Uterus (tissue), 4 donors: ENCODE data around the gene CNR1. TPM values are rescaled to one million over a fixed set of nuclear protein-coding genes. Genes with fewer than 3 reads are reported as not detected.

Experiments used
- DNase-seq, 2 donors: peaks; one replicate each; pipeline ENCODE4 v3.0.0-alpha.2; 2019 to 2020
- H3K27ac ChIP-seq, 2 donors: fragments of 200-600 bp; sonication (generic); 1 replicate in 1 of 2; 2 replicates in 1 of 2; pipeline ENCODE4 v1.5.1; 2016 to 2018
- H3K27me3 ChIP-seq, 2 donors: fragments of 200-600 bp; sonication (generic); one replicate each; pipeline ENCODE4 v1.5.1; 2018 to 2019; ENCODE audit warnings: control low read depth in 1 of 2
- H3K36me3 ChIP-seq, 2 donors: fragments of 200-600 bp; sonication (generic); one replicate each; pipeline ENCODE4 v1.5.1; 2019; ENCODE audit warnings: control low read depth in 1 of 2
- H3K4me1 ChIP-seq, 2 donors: fragments of 200-600 bp; sonication (generic); one replicate each; pipeline ENCODE4 v1.5.1; 2018 to 2019; ENCODE audit warnings: control low read depth in 1 of 2
- H3K4me3 ChIP-seq, 2 donors: fragments of 200-600 bp; sonication (generic); 1 replicate in 1 of 2; 2 replicates in 1 of 2; pipeline ENCODE4 v1.5.1; 2018 to 2019; ENCODE audit warnings: mild to moderate bottlenecking in 1 of 2
- H3K9me3 ChIP-seq, 2 donors: fragments of 200-600 bp; sonication (generic); one replicate each; pipeline ENCODE4 v1.5.1; 2019; ENCODE audit warnings: control low read depth in 1 of 2
- POLR2A ChIP-seq, 2 donors: fragments of 450-650 bp; IDR thresholded peaks; one replicate each; pipeline ENCODE4 v1.6.1; 2016; ENCODE audit warnings: antibody characterized with exemption in 2 of 2, mild to moderate bottlenecking in 1 of 2, moderate library complexity in 1 of 2
- intact Hi-C: fragments of 100-400 bp; cut with DNase I; formaldehyde crosslinking; loops from one replicate; pipeline ENCODE4 v1.15.1; 2023; ENCODE audit warnings: low total_unique reads
- total RNA-seq, 4 donors: library from RNA; depleted of rRNA in 3 of 4; stranded (reverse); fragments of >200 nt in 3 of 4; gene quantifications; one replicate each; pipeline versions ENCODE4 v1.1.0 to v1.2.4, GENCODE V29; 2014 to 2023
- TF ChIP-seq, protein P1 (sequence below), 4 experiments: fragments of 200-600 bp in 2 of 4; fragments of 450-650 bp in 2 of 4; sonication (generic) in 2 of 4; IDR thresholded peaks; one replicate each; pipeline ENCODE4 v1.5.1; 2016 to 2019; ENCODE audit warnings: antibody characterized with exemption in 4 of 4, mild to moderate bottlenecking in 2 of 4, moderate library complexity in 1 of 4
- donor health status: DM: yes; HTN: yes; CAD: no.

CNR1 gene
- total RNA-seq, 4 donors from 2014 or later, result 1.4 to 11.0 (median 7.3) TPM

- Histone ChIP-seq H3K27me3 (no peaks in the 10 kb centered on the region), H3K4me1 (no peaks in the 10 kb centered on the region), H3K36me3 (no peaks in the 10 kb centered on the region), H3K4me3 (no peak overlapping the region), H3K9me3 (no peaks in the 10 kb centered on the region), H3K27ac (no peak overlapping the region)
- DNase-seq, result no peak
- TF ChIP-seq, protein P1, sequence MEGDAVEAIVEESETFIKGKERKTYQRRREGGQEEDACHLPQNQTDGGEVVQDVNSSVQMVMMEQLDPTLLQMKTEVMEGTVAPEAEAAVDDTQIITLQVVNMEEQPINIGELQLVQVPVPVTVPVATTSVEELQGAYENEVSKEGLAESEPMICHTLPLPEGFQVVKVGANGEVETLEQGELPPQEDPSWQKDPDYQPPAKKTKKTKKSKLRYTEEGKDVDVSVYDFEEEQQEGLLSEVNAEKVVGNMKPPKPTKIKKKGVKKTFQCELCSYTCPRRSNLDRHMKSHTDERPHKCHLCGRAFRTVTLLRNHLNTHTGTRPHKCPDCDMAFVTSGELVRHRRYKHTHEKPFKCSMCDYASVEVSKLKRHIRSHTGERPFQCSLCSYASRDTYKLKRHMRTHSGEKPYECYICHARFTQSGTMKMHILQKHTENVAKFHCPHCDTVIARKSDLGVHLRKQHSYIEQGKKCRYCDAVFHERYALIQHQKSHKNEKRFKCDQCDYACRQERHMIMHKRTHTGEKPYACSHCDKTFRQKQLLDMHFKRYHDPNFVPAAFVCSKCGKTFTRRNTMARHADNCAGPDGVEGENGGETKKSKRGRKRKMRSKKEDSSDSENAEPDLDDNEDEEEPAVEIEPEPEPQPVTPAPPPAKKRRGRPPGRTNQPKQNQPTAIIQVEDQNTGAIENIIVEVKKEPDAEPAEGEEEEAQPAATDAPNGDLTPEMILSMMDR (IDR thresholded peaks at IDR 0.05), result no peak
- TF ChIP-seq POLR2A (IDR thresholded peaks at IDR 0.05), result no peak
- intact Hi-C loops, result no loop called here
Observed at GRCh38 chr6:88145298-88145963, 20.7 kb downstream of the CNR1 start.

- H3K27me3 ChIP-seq, result no peaks in the 10 kb centered on the region
- H3K27ac ChIP-seq, result no peak overlapping the region
- H3K9me3 ChIP-seq, result no peaks in the 10 kb centered on the region
- no peak overlapping the region for H3K4me3 ChIP-seq
- TF ChIP-seq POLR2A (IDR thresholded peaks at IDR 0.05), result no peak
- TF ChIP-seq, protein P1 (IDR thresholded peaks at IDR 0.05), result no peak
- H3K36me3 ChIP-seq, result no peaks in the 10 kb centered on the region
- intact Hi-C loops, result no loop called here
- DNase-seq, result no peak
- no peaks in the 10 kb centered on the region for H3K4me1 ChIP-seq
Observed at GRCh38 chr6:88144637-88145297, 21.4 kb downstream of the CNR1 start.

GRCh38 chr6:88143421-88144157 lies 22.6 kb downstream of the CNR1 start:
- TF ChIP-seq POLR2A (IDR thresholded peaks at IDR 0.05), result no peak
- intact Hi-C loops, result no loop called here

GRCh38 chr6:88142297-88142668 lies 23.9 kb downstream of the CNR1 start:
- Histone ChIP-seq H3K27me3 (no peaks in the 10 kb centered on the region), H3K9me3 (no peaks in the 10 kb centered on the region), H3K4me3 (no peak overlapping the region), H3K4me1 (no peaks in the 10 kb centered on the region), H3K27ac (no peak overlapping the region), H3K36me3 (no peaks in the 10 kb centered on the region)
- intact Hi-C loops, result no loop called here
- no peak for TF ChIP-seq POLR2A (IDR thresholded peaks at IDR 0.05)
- TF ChIP-seq, protein P1 (IDR thresholded peaks at IDR 0.05), result no peak
- no peak for DNase-seq

More at GRCh38 chr6:88143421-88144157, 22.6 kb downstream of the CNR1 start:
- no peak overlapping the region for H3K27ac ChIP-seq
- H3K4me3 ChIP-seq, result no peak overlapping the region
- no peak for DNase-seq
- H3K4me1 ChIP-seq, result no peaks in the 10 kb centered on the region
- H3K27me3 ChIP-seq, result no peaks in the 10 kb centered on the region
- H3K36me3 ChIP-seq, result no peaks in the 10 kb centered on the region
- no peaks in the 10 kb centered on the region for H3K9me3 ChIP-seq

- no peak for TF ChIP-seq POLR2A (IDR thresholded peaks at IDR 0.05)
- TF ChIP-seq, protein P1 (IDR thresholded peaks at IDR 0.05), result no peak
- no peak overlapping the region for H3K27ac ChIP-seq
- H3K4me3 ChIP-seq, result no peak overlapping the region
- no peaks in the 10 kb centered on the region for H3K36me3 ChIP-seq
- H3K27me3 ChIP-seq, result no peaks in the 10 kb centered on the region
- no peaks in the 10 kb centered on the region for H3K9me3 ChIP-seq
- intact Hi-C loops, result no loop called here
- H3K4me1 ChIP-seq, result no peaks in the 10 kb centered on the region
- DNase-seq, result no peak
Observed at GRCh38 chr6:88141561-88142296, 24.4 kb downstream of the CNR1 start.
